ENCODE measurements around the gene CCDC89.
"Not testable (repeated sequence)": the region's sequence is repeated elsewhere in the genome, so short reads cannot be mapped to it uniquely, and the experiment has no call there.

Gene CCDC89

GRCh38 chr11:85694385-85694980 is 8.5 kb upstream of the CCDC89 start:
- Histone ChIP-seq H3K27ac (ENCODE audit: low read length) (no peak overlapping the region), H3K27me3 (ENCODE audit: control insufficient read depth, insufficient read depth, low read length) (no peaks in the 10 kb centered on the region), H3K36me3 (ENCODE audit: control insufficient read depth, insufficient read depth, low read length) (no peaks in the 10 kb centered on the region), H3K9me3 (ENCODE audit: control insufficient read depth, insufficient read depth, low read length) (no peaks in the 10 kb centered on the region), H3K4me1 (ENCODE audit: control insufficient read depth, insufficient read depth, low read length) (no peaks in the 10 kb centered on the region), H3K4me3 (ENCODE audit: low read length) (no peak overlapping the region)
- no CpG with 5 or more reads among the region's 1 CpG for WGBS (ENCODE audit: insufficient coverage, insufficient read length)
- DNase-seq (ENCODE audit: low read depth, low spot score): no peak

- DNase-seq (ENCODE audit: low read depth, low spot score): no peak
- H3K36me3 ChIP-seq (ENCODE audit: control insufficient read depth, insufficient read depth, low read length): no peaks in the 10 kb centered on the region
- H3K9me3 ChIP-seq (ENCODE audit: control insufficient read depth, insufficient read depth, low read length): no peaks in the 10 kb centered on the region
- H3K27me3 ChIP-seq (ENCODE audit: control insufficient read depth, insufficient read depth, low read length): no peaks in the 10 kb centered on the region
- peaks cover 4% of the 10 kb centered on the region for H3K4me1 ChIP-seq (ENCODE audit: control insufficient read depth, insufficient read depth, low read length)
- WGBS (ENCODE audit: insufficient coverage, insufficient read length): no CpG with 5 or more reads among the region's 15 CpGs
- no peak overlapping the region for H3K27ac ChIP-seq (ENCODE audit: low read length)
- no peak overlapping the region for H3K4me3 ChIP-seq (ENCODE audit: low read length)
These were observed 723 bp downstream of the CCDC89 start for GRCh38 chr11:85685125-85685819.

- no peak for DNase-seq (ENCODE audit: low read depth, low spot score)
- WGBS (ENCODE audit: insufficient coverage, insufficient read length): no CpG with 5 or more reads among the region's 43 CpGs
These were observed 3.4 kb downstream of the CCDC89 start for GRCh38 chr11:85682330-85683305.

GRCh38 chr11:85680897-85681296 is 5.1 kb downstream of the CCDC89 start:
- peaks cover 4% of the 10 kb centered on the region for H3K4me1 ChIP-seq (ENCODE audit: control insufficient read depth, insufficient read depth, low read length)
- no CpG with 5 or more reads among the region's 1 CpG for WGBS (ENCODE audit: insufficient coverage, insufficient read length)
- no peak for DNase-seq (ENCODE audit: low read depth, low spot score)
- H3K4me3 ChIP-seq (ENCODE audit: low read length): no peak overlapping the region
- H3K36me3 ChIP-seq (ENCODE audit: control insufficient read depth, insufficient read depth, low read length): no peaks in the 10 kb centered on the region
- no peaks in the 10 kb centered on the region for H3K27me3 ChIP-seq (ENCODE audit: control insufficient read depth, insufficient read depth, low read length)
- no peaks in the 10 kb centered on the region for H3K9me3 ChIP-seq (ENCODE audit: control insufficient read depth, insufficient read depth, low read length)
- no peak overlapping the region for H3K27ac ChIP-seq (ENCODE audit: low read length)

More at GRCh38 chr11:85682330-85683305, 3.4 kb downstream of the CCDC89 start:
- Histone ChIP-seq H3K27ac (ENCODE audit: low read length) (no peak overlapping the region), H3K27me3 (ENCODE audit: control insufficient read depth, insufficient read depth, low read length) (no peaks in the 10 kb centered on the region), H3K4me1 (ENCODE audit: control insufficient read depth, insufficient read depth, low read length) (peaks cover 4% of the 10 kb centered on the region), H3K36me3 (ENCODE audit: control insufficient read depth, insufficient read depth, low read length) (no peaks in the 10 kb centered on the region), H3K9me3 (ENCODE audit: control insufficient read depth, insufficient read depth, low read length) (no peaks in the 10 kb centered on the region), H3K4me3 (ENCODE audit: low read length) (no peak overlapping the region)

- DNase-seq (ENCODE audit: low read depth, low spot score): no peak
These were observed 6.4 kb downstream of the CCDC89 start for GRCh38 chr11:85679576-85679975.

DNA sequence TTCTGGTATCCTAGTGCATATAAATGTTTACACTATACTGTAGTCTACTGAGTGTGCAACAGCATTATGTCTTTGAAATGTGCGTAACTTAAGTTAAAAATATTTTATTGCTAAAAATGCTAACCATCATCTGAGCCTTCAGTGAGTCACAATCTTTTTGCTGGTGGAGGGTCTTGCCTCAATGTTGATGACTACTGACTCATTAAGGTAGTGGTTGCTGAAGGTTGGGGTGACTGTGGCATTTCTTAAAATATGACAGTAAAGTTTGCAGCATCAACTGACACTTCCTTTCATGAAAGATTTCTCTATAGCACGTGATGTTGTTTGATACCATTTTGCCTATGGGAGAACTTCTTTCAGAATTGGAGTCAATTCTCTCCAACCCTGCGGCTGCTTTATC is 12.6 kb downstream of the CCDC89 start:
- no peak overlapping the region for H3K4me3 ChIP-seq (ENCODE audit: low read length)
- no CpG with 5 or more reads among the region's 3 CpGs for WGBS (ENCODE audit: insufficient coverage, insufficient read length)
- no peaks in the 10 kb centered on the region for H3K36me3 ChIP-seq (ENCODE audit: control insufficient read depth, insufficient read depth, low read length)
- DNase-seq (ENCODE audit: low read depth, low spot score): no peak
- H3K4me1 ChIP-seq (ENCODE audit: control insufficient read depth, insufficient read depth, low read length): no peaks in the 10 kb centered on the region
- no peak overlapping the region for H3K27ac ChIP-seq (ENCODE audit: low read length)
- H3K27me3 ChIP-seq (ENCODE audit: control insufficient read depth, insufficient read depth, low read length): peaks cover 6% of the 10 kb centered on the region; the same call in 1 of the 2 replicates
- H3K9me3 ChIP-seq (ENCODE audit: control insufficient read depth, insufficient read depth, low read length): no peaks in the 10 kb centered on the region

More at GRCh38 chr11:85679576-85679975, 6.4 kb downstream of the CCDC89 start:
- no peaks in the 10 kb centered on the region for H3K9me3 ChIP-seq (ENCODE audit: control insufficient read depth, insufficient read depth, low read length)
- no peaks in the 10 kb centered on the region for H3K36me3 ChIP-seq (ENCODE audit: control insufficient read depth, insufficient read depth, low read length)
- H3K4me1 ChIP-seq (ENCODE audit: control insufficient read depth, insufficient read depth, low read length): peaks cover 4% of the 10 kb centered on the region; the same call in 1 of the 2 replicates
- no peak overlapping the region for H3K4me3 ChIP-seq (ENCODE audit: low read length)
- H3K27ac ChIP-seq (ENCODE audit: low read length): no peak overlapping the region
- no peaks in the 10 kb centered on the region for H3K27me3 ChIP-seq (ENCODE audit: control insufficient read depth, insufficient read depth, low read length)
- no CpG with 5 or more reads among the region's 4 CpGs for WGBS (ENCODE audit: insufficient coverage, insufficient read length)

DNA sequence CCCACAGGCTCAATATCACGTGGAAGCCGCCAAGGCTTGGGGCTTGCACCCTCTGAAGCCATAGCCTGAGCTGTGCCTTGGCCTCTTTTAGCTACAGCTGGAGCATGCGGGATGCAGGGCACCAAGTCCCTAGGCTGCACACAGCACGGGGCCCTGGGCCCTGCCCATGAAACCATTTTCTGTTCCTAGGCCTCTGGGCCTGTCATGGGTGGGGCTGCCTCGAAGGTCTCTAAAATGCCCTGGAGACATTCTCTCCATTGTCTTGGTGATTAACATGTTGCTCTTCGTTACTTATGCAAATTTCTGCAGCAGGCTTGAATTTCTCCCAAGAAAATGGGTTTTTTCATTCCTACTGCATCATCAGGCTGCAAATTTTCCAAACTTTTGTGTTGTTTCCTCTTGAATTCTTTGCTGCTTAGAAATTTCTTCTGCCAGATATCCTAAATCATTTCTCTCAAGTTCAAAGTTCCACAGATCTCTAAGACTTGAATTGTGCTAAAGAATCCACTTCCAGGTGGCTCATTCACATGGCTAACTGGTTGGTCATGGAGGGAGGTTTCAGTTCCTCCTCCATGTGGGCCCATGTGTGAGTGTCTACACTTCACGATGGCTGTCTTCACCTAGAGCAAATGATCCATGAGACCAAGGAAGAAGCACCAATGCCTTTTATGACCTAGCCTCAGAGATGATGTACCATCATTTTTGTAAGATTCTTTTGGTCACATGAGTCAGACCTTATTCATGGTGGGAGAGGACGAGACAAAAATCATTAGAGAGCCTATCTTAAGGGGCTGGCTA is 13.7 kb downstream of the CCDC89 start:
- Histone ChIP-seq H3K4me1 (ENCODE audit: control insufficient read depth, insufficient read depth, low read length) (no peaks in the 10 kb centered on the region), H3K27me3 (ENCODE audit: control insufficient read depth, insufficient read depth, low read length) (peaks cover 6% of the 10 kb centered on the region; the same call in 1 of the 2 replicates), H3K9me3 (ENCODE audit: control insufficient read depth, insufficient read depth, low read length) (no peaks in the 10 kb centered on the region), H3K4me3 (ENCODE audit: low read length) (no peak overlapping the region), H3K27ac (ENCODE audit: low read length) (no peak overlapping the region), H3K36me3 (ENCODE audit: control insufficient read depth, insufficient read depth, low read length) (no peaks in the 10 kb centered on the region)
- no peak for DNase-seq (ENCODE audit: low read depth, low spot score)
- no CpG with 5 or more reads among the region's 8 CpGs for WGBS (ENCODE audit: insufficient coverage, insufficient read length)

DNA sequence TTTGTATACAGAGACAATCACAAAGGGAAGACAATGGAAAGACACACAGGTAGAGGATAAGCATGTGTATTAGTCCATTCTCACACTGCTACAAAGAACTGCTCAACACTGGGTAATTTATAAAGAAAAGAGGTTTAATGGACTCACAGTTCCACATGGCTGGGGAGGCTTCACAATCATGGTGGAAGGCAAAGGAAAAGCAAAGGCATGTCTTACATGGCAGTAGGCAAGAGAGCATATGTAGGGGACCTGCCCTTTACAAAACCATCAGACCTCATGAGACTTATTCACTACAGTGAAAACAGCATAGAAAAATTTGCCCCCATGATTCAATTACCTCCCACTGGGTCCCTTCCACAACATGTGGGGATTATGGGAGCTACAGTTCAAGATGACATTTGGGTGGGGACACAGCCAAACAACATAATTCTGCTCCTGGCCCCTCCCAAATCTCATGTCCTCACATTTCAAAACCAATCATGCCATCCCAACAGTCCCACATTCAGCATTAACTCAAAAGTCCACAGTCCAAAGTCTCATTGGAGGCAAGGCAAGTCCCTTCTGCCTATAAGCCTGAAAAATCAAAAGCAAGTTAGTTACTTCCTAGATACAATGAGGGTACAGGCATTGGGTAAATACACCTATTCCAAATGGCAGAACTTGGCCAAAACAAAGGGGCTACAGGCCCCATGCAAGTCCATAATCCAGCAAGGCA is 14.9 kb downstream of the CCDC89 start:
- H3K36me3 ChIP-seq (ENCODE audit: control insufficient read depth, insufficient read depth, low read length); DNase-seq (ENCODE audit: low read depth, low spot score); H3K4me1 ChIP-seq (ENCODE audit: control insufficient read depth, insufficient read depth, low read length); H3K9me3 ChIP-seq (ENCODE audit: control insufficient read depth, insufficient read depth, low read length); H3K27me3 ChIP-seq (ENCODE audit: control insufficient read depth, insufficient read depth, low read length); H3K4me3 ChIP-seq (ENCODE audit: low read length); H3K27ac ChIP-seq (ENCODE audit: low read length): not testable (repeated sequence)

DNA sequence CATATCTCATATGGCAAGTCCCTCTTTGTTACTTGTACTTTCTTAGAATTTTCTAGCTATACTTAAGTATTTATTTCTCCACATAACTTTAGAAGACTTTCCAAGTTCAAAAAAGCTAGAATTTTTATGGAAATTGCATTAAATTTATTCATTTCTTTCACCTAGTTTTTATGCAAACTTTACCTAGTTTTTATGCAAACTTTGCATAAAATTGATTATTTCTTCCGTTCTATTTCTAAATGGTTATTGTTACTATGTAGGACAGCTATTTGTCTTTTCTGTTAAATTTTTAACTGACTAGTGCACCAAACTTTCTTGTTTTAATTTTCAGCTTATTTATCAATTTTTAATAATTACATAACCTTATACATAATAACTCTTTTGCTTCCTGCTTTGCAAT is 17.8 kb downstream of the CCDC89 start:
- Histone ChIP-seq H3K27me3 (ENCODE audit: control insufficient read depth, insufficient read depth, low read length) (peaks cover 3% of the 10 kb centered on the region; the same call in 1 of the 2 replicates), H3K4me1 (ENCODE audit: control insufficient read depth, insufficient read depth, low read length) (no peaks in the 10 kb centered on the region), H3K4me3 (ENCODE audit: low read length) (no peak overlapping the region), H3K9me3 (ENCODE audit: control insufficient read depth, insufficient read depth, low read length) (no peaks in the 10 kb centered on the region), H3K27ac (ENCODE audit: low read length) (no peak overlapping the region), H3K36me3 (ENCODE audit: control insufficient read depth, insufficient read depth, low read length) (no peaks in the 10 kb centered on the region)
- no CpG with 5 or more reads among the region's 1 CpG for WGBS (ENCODE audit: insufficient coverage, insufficient read length)
- no peak for DNase-seq (ENCODE audit: low read depth, low spot score)
